OCI-LY3 (cell line): ENCODE measurements around the gene CLCN5.

Experiments
- H2AFZ ChIP-seq: fragments of 200-600, 300-600 bp; shearing (Covaris generic); 2 replicates; pipeline ENCODE4 v1.6.0; 2014; ENCODE audit warnings: antibody characterized with exemption, low read depth, low read length
- H3K27ac ChIP-seq: fragments of 200-600, 300-600 bp; sonication (generic); 2 replicates; pipeline ENCODE4 v1.5.1; 2014; ENCODE audit warnings: mild to moderate bottlenecking, low read length, moderate library complexity, mixed read lengths
- H3K27me3 ChIP-seq: fragments of 200-600, 300-600 bp; sonication (generic); 2 replicates; pipeline ENCODE4 v1.6.1; 2014; ENCODE audit warnings: low read depth, low read length, mixed read lengths
- H3K36me3 ChIP-seq: fragments of 200-600, 300-600 bp; sonication (generic); replicated peaks from 2 replicates; pipeline ENCODE3; 2014; ENCODE audit warnings: low read depth, low read length, mixed read lengths
- H3K4me1 ChIP-seq: fragments of 300-600, 200-600 bp; sonication (generic); 2 replicates; pipeline ENCODE4 v1.6.1; 2014; ENCODE audit warnings: low read length, mixed read lengths
- H3K4me2 ChIP-seq: fragments of 200-600, 300-600 bp; sonication (generic); 2 replicates; pipeline ENCODE4 v1.6.1; 2014; ENCODE audit warnings: low read length, mixed read lengths
- H3K4me3 ChIP-seq: fragments of 300-600, 200-600 bp; sonication (generic); 2 replicates; pipeline ENCODE4 v1.5.1; 2014; ENCODE audit warnings: antibody characterized with exemption, mild to moderate bottlenecking, low read length, moderate library complexity
- H3K79me2 ChIP-seq: fragments of 300-600, 200-600 bp; shearing (Covaris generic); 2 replicates; pipeline ENCODE4 v1.6.1; 2014; ENCODE audit warnings: mild to moderate bottlenecking, low read length, mixed read lengths
- H3K9ac ChIP-seq: fragments of 300-600, 200-600 bp; shearing (Covaris generic); 2 replicates; pipeline ENCODE4 v1.6.0; 2014; ENCODE audit warnings: mild to moderate bottlenecking, low read length, moderate library complexity
- H3K9me3 ChIP-seq: fragments of 200-600, 300-600 bp; shearing (Covaris generic); 2 replicates; pipeline ENCODE4 v1.6.1; 2014; ENCODE audit warnings: low read length, mixed read lengths; ENCODE audit not compliant: insufficient read depth
- H4K20me1 ChIP-seq: fragments of 200-600, 300-600 bp; sonication (generic); 2 replicates; pipeline ENCODE4 v1.6.1; 2016; ENCODE audit warnings: low read length, mixed read lengths; ENCODE audit not compliant: insufficient read depth
- CTCF ChIP-seq: fragments of 200-600, 300-600 bp; sonication (generic); IDR thresholded peaks from 2 replicates; pipeline ENCODE4 v1.5.1; 2014; ENCODE audit warnings: antibody characterized with exemption, low read length, low read depth
- EZH2phosphoT487 ChIP-seq: fragments of 200-600 bp; shearing (Covaris generic); IDR thresholded peaks from 2 replicates; pipeline ENCODE4 v1.6.1; 2018; ENCODE audit warnings: antibody characterized with exemption, mixed run types, low read depth

The CLCN5 gene

GRCh38 chrX:50108264-50108663 lies 185.9 kb downstream of the CLCN5 start:
- no peak for TF ChIP-seq EZH2phosphoT487
- TF ChIP-seq CTCF, result no peak
- H3K36me3 ChIP-seq, result no peaks in the 10 kb centered on the region
- no peak overlapping the region for H2AFZ ChIP-seq
- no peak overlapping the region for H3K27ac ChIP-seq
- H4K20me1 ChIP-seq, result no peaks in the 10 kb centered on the region
- no peaks in the 10 kb centered on the region for H3K79me2 ChIP-seq
- H3K27me3 ChIP-seq, result no peaks in the 10 kb centered on the region
- H3K4me1 ChIP-seq, result peaks cover 13% of the 10 kb centered on the region
- no peak overlapping the region for H3K9ac ChIP-seq
- no peak overlapping the region for H3K4me2 ChIP-seq
- H3K4me3 ChIP-seq, result no peak overlapping the region
- H3K9me3 ChIP-seq, result no peaks in the 10 kb centered on the region

- Histone ChIP-seq H3K36me3 (no peaks in the 10 kb centered on the region), H4K20me1 (no peaks in the 10 kb centered on the region), H3K4me1 (peaks cover 8% of the 10 kb centered on the region), H3K4me3 (no peak overlapping the region), H2AFZ (no peak overlapping the region), H3K27me3 (no peaks in the 10 kb centered on the region), H3K79me2 (no peaks in the 10 kb centered on the region), H3K27ac (no peak overlapping the region), H3K4me2 (no peak overlapping the region), H3K9me3 (no peaks in the 10 kb centered on the region), H3K9ac (no peak overlapping the region)
- no peak for TF ChIP-seq EZH2phosphoT487
Observed at GRCh38 chrX:50111742-50112141, 189.3 kb downstream of the CLCN5 start.

- H3K27me3 ChIP-seq, result no peaks in the 10 kb centered on the region
- no peak overlapping the region for H3K9ac ChIP-seq
- H3K4me2 ChIP-seq, result no peak overlapping the region
- H3K9me3 ChIP-seq, result no peaks in the 10 kb centered on the region
- no peaks in the 10 kb centered on the region for H3K36me3 ChIP-seq
- no peaks in the 10 kb centered on the region for H4K20me1 ChIP-seq
- no peak overlapping the region for H2AFZ ChIP-seq
- no peak for TF ChIP-seq CTCF
- TF ChIP-seq EZH2phosphoT487, result no peak
- peaks cover 16% of the 10 kb centered on the region for H3K4me1 ChIP-seq
- H3K27ac ChIP-seq, result no peak overlapping the region
- H3K4me3 ChIP-seq, result no peak overlapping the region
- no peaks in the 10 kb centered on the region for H3K79me2 ChIP-seq
Observed at GRCh38 chrX:50114113-50114512, 191.7 kb downstream of the CLCN5 start.

- no peak overlapping the region for H2AFZ ChIP-seq
- H4K20me1 ChIP-seq, result no peaks in the 10 kb centered on the region
- H3K27ac ChIP-seq, result no peak overlapping the region
- H3K4me3 ChIP-seq, result no peak overlapping the region
- H3K4me1 ChIP-seq, result peaks cover 7% of the 10 kb centered on the region; the same call in 1 of the 2 replicates
- no peak overlapping the region for H3K4me2 ChIP-seq
- H3K27me3 ChIP-seq, result no peaks in the 10 kb centered on the region
- H3K36me3 ChIP-seq, result no peaks in the 10 kb centered on the region
- no peak for TF ChIP-seq CTCF
- no peak for TF ChIP-seq EZH2phosphoT487
- H3K9ac ChIP-seq, result no peak overlapping the region
- no peaks in the 10 kb centered on the region for H3K79me2 ChIP-seq
- H3K9me3 ChIP-seq, result no peaks in the 10 kb centered on the region
Observed at GRCh38 chrX:50115973-50116372, 193.6 kb downstream of the CLCN5 start.

- Histone ChIP-seq H2AFZ (no peak overlapping the region), H3K36me3 (no peaks in the 10 kb centered on the region), H4K20me1 (no peaks in the 10 kb centered on the region), H3K4me3 (no peak overlapping the region), H3K79me2 (no peaks in the 10 kb centered on the region), H3K9ac (no peak overlapping the region), H3K27me3 (no peaks in the 10 kb centered on the region), H3K4me2 (peak overlapping the region; percentile 38), H3K9me3 (no peaks in the 10 kb centered on the region), H3K27ac (no peak overlapping the region), H3K4me1 (peaks cover 7% of the 10 kb centered on the region; the same call in 1 of the 2 replicates)
- TF ChIP-seq EZH2phosphoT487, result no peak
Observed at GRCh38 chrX:50117476-50117875, 195.1 kb downstream of the CLCN5 start.
